AG04449 (cell line): ENCODE measurements around the gene AFF3.

ENCODE experiments used
- CTCF ChIA-PET: fragments of 350-600 bp; formaldehyde crosslinking; extraction: SDS; loops from one replicate; lab custom pipeline; 2021; ENCODE audit warnings: antibody characterized with exemption; lab: Yijun Ruan, JAX
- POLR2A ChIA-PET: fragments of 400-600, 350-600 bp; formaldehyde crosslinking; extraction: SDS; loops from one replicate; lab custom pipeline; 2020; ENCODE audit warnings: antibody characterized with exemption, inconsistent platforms; lab: Yijun Ruan, JAX
- DNase-seq: peaks from one replicate; pipeline ENCODE4 v3.0.0-alpha.2; 2010; ENCODE audit warnings: low read depth, low spot score
- H3K4me3 ChIP-seq: 2 replicates; pipeline ENCODE4 v1.5.1; 2011; ENCODE audit warnings: low read depth, mild to moderate bottlenecking, control low read depth, low read length
- TF ChIP-seq, protein P1 (sequence below): IDR thresholded peaks from one replicate; pipeline ENCODE4 v1.5.1; 2011; ENCODE audit warnings: mild to moderate bottlenecking, moderate library complexity, low read length, control low read depth, inconsistent platforms; ENCODE audit not compliant: insufficient read depth; ENCODE audit errors: missing control alignments

AFF3 gene

DNA sequence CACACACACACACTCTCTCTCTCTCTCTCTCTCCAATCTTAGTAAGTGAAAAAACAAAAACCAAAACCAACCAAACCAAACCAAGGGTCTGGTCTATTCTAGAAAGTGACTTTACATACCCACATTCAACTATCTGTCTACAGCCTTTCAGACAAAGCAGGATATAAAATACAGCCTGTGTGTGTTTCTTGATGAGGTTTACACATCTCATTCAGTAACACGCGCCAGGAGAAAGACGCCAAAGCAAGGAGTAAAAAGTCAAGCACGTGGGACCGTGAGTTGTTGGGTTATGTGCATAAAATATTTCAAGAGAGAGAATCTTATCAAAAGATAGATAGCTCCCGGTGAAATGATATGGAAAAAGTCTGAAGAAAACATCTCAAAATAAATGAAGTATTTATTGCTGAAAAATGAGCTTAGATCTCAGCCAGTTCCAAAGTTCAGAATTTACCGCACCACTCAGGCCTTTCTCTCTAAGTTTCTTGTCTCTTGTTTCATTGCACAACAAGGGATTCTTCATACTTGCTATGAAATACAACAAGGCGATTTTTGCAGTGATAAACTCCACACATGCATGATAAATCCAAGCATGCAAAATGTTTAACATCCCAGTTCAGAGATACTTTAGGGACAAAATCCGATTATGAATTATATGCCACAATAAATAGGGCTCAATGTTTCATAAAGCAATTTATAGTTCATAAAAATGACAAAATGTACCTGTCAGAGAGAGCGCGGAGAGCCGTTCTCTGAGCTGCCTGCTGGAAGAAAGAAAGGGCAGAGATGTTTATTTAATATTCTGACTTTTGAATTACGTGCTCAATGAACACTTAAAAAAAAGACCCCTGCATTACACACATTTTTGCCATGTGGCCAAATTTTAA is 493.2 kb downstream of the AFF3 start:
- ChIA-PET CTCF (interaction anchor here (0.6 to 1.1 kb wide), 3 partner anchors 15 to 31 kb away, joined by 3 read pairs; no protein-coding TSS in a partner anchor), POLR2A (no interaction called here)
- no peak for DNase-seq

DNA sequence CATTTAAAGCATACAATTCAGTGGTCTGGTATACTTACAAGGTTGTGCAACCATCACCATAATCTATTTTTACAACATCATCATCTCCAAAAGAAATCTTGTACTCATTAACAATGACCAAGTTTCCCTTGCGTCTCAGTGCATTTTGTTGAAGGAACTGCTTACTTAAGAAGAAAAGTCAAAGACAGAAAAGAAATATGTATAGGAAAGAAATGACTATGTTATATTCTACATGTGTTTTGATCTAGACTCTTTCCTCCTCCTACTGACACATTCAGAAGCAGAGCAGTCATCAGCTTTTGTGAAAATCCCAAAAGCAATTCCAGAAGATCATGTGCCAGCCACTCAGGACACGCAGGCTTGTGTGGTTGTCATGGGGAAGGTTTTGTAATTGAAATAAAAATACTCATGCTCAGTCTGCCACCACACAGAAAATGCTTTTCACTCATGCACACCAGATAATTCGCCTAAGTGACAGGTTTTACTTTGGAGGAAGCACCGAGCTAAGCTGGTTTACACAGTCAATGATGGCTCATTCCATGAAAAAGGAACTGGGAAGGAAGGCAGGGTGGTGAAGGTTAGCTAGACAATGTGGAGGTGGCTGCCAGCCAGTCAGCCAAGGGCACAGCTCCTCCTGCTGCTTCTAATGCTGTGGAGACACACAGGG is 494.1 kb downstream of the AFF3 start:
- H3K4me3 ChIP-seq = no peak overlapping the region
- CTCF ChIA-PET = interaction anchor here (0.6 to 1.1 kb wide), 3 partner anchors 16 to 32 kb away, joined by 3 read pairs; no protein-coding TSS in a partner anchor
- no peak for DNase-seq
- TF ChIP-seq, protein P1, sequence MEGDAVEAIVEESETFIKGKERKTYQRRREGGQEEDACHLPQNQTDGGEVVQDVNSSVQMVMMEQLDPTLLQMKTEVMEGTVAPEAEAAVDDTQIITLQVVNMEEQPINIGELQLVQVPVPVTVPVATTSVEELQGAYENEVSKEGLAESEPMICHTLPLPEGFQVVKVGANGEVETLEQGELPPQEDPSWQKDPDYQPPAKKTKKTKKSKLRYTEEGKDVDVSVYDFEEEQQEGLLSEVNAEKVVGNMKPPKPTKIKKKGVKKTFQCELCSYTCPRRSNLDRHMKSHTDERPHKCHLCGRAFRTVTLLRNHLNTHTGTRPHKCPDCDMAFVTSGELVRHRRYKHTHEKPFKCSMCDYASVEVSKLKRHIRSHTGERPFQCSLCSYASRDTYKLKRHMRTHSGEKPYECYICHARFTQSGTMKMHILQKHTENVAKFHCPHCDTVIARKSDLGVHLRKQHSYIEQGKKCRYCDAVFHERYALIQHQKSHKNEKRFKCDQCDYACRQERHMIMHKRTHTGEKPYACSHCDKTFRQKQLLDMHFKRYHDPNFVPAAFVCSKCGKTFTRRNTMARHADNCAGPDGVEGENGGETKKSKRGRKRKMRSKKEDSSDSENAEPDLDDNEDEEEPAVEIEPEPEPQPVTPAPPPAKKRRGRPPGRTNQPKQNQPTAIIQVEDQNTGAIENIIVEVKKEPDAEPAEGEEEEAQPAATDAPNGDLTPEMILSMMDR = no peak
- POLR2A ChIA-PET = no interaction called here

More for the DNA sequence above, 493.2 kb downstream of the AFF3 start:
- H3K4me3 ChIP-seq = no peak overlapping the region
- TF ChIP-seq, protein P1 = no peak

DNA sequence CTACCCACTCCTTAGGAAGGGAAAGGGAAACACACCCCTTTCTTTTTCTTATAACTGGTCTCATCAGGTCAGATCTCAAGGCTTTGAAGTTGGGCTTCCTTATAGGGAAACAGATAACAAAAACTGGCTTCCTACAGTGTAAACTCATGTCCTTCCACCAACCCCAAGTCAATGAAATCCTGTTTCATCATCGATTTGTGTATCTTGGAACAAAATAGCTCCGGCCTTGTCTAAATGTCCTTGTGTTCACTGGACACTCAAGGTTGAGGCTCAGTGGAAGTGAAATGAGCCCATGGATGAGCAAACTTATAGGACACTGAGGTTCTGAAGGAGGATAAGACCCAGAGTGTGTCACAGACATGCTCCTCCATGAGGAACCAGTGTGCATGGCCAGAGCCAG is 496.4 kb downstream of the AFF3 start:
- ChIA-PET POLR2A (no interaction called here), CTCF (no interaction called here)
- no peak overlapping the region for H3K4me3 ChIP-seq
- no peak for DNase-seq
- TF ChIP-seq, protein P1 = no peak

DNA sequence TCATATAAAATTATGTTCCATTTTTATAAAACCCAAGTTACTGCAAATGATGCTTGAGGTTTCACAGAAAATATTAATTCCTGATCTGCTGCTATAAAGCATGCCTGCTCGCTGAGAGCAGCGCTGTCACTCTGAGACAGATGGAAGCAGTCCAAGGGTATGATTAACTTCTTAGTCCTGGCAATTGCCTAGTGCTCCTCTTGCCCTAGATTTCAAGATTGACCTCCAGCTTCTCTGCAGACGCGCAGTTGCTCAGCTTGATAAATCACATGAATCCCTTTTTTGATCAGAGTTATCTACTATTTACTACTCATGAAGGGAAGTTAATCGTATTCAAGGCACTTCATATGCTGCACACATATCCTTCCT is 498.0 kb downstream of the AFF3 start:
- CTCF ChIA-PET = no interaction called here
- TF ChIP-seq, protein P1 = no peak
- POLR2A ChIA-PET = no interaction called here
- no peak overlapping the region for H3K4me3 ChIP-seq
- no peak for DNase-seq

DNA sequence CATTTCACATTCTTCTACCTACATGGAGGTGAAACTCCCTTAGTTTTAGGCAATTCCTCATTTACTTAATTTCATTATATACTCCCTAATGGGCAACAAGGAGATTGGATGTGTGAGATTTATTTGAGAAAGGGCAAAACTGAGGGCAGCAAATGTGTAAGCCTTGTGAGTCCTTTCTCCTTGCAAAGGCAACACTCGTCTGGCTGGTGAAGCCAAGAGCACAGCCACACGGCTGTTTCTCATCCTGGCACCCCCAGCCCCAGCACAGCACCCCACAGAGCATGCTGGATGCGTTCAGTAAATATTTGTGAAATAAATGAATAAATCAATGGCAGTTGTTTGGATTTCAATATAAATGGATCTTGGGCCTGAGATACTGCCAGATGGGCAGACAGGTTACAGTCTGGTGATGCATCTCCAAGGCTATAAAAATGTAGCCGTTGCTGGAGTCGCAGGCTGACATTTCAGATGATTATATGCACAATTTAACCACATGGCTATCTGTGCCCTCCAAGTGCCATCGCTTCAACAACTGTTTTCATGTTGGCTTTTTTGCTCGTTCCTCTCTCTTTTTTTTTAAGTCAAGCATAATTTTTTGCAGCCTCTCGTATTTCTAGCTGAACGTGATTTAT is 498.5 kb downstream of the AFF3 start:
- POLR2A ChIA-PET = no interaction called here
- DNase-seq = no peak
- CTCF ChIA-PET = no interaction called here
- no peak overlapping the region for H3K4me3 ChIP-seq
- TF ChIP-seq, protein P1 = no peak
